A549 (cell line): ENCODE data around the gene ARHGEF10L. TPM values are rescaled to one million over a fixed set of nuclear protein-coding genes. Genes with fewer than 3 reads are reported as not detected.
A peak's percentile ranks its signal among the peaks of the same experiment; 100 is the strongest.

Experiments used
- ATAC-seq, 2 experiments: fragments of 200-7000 bp in 1 of 2; fragments of >200 bp in 1 of 2; cut with Nextera tagmentation in 1 of 2; cut with Tn5 transposase in 1 of 2; 3 replicates each; pipeline versions ENCODE4 v1.8.0 to v1.9.1; 2018 to 2020; ENCODE audit warnings: mild to moderate bottlenecking in 1 of 2, moderate library complexity in 1 of 2
- CTCF ChIA-PET: fragments of 300-600 bp; sonication (Branson Sonifier 250); formaldehyde crosslinking; extraction: SDS; loops from one replicate; lab custom pipeline; 2021; ENCODE audit warnings: antibody characterized with exemption, inconsistent platforms; lab: Yijun Ruan, JAX
- POLR2A ChIA-PET: fragments of 350-600 bp; formaldehyde crosslinking; extraction: SDS; loops from one replicate; lab custom pipeline; 2021; ENCODE audit warnings: antibody characterized with exemption, inconsistent platforms; lab: Yijun Ruan, JAX
- DNase-seq, 2 experiments: peaks; one replicate each; pipeline versions ENCODE4 v3.0.0 to v3.0.0-alpha.2; 2011 to 2016; ENCODE audit warnings: low read depth in 1 of 2, low spot score in 1 of 2
- FAIRE-seq: peaks from 2 replicates; lab custom pipeline; 2011; peaks lifted over from hg19 to GRCh38; lab: Jason Lieb, UNC
- H3K27ac ChIP-seq, 2 experiments: fragments of >200 bp; sonication (Bioruptor Twin); formaldehyde crosslinking; 3 replicates each; pipeline ENCODE4 v1.5.1; 2016 to 2017
- H3K4me1 ChIP-seq: fragments of >200 bp; sonication (Bioruptor Twin); formaldehyde crosslinking; 3 replicates; pipeline ENCODE4 v1.6.1; 2016
- H3K4me2 ChIP-seq: fragments of >200 bp; sonication (Bioruptor Twin); formaldehyde crosslinking; 3 replicates; pipeline ENCODE4 v1.6.1; 2016
- H3K4me3 ChIP-seq: fragments of >200 bp; sonication (Bioruptor Twin); formaldehyde crosslinking; 3 replicates; pipeline ENCODE4 v1.5.1; 2016
- H3K9me3 ChIP-seq: fragments of >200 bp; sonication (Bioruptor Twin); formaldehyde crosslinking; 3 replicates; pipeline ENCODE4 v1.6.1; 2016
- E2F6 ChIP-seq: IDR thresholded peaks from 2 replicates; pipeline ENCODE4 v1.6.1; 2012; ENCODE audit warnings: low read depth, borderline replicate concordance
- EP300 ChIP-seq, 2 experiments: fragments of >200 bp; sonication (Bioruptor Twin); formaldehyde crosslinking; IDR thresholded peaks; 2 replicates in 1 of 2; 3 replicates in 1 of 2; pipeline ENCODE4 v1.6.1; 2016 to 2017
- ESRRA ChIP-seq: fragments of 150-350 bp; IDR thresholded peaks from 2 replicates; pipeline ENCODE4 v1.6.1; 2014; ENCODE audit warnings: mild to moderate bottlenecking, low read length, borderline replicate concordance
- FOXS1 ChIP-seq: fragments of 250-450 bp; sonication (Bioruptor Pico); IDR thresholded peaks from 2 replicates; pipeline ENCODE4 v1.5.0; 2020; ENCODE audit warnings: mild to moderate bottlenecking, moderate library complexity
- GATA3 ChIP-seq: IDR thresholded peaks from 2 replicates; pipeline ENCODE4 v1.6.1; 2012; ENCODE audit warnings: borderline replicate concordance
- HDAC2 ChIP-seq: fragments of 200-600 bp; sonication (generic); IDR thresholded peaks from 2 replicates; pipeline ENCODE4 v1.6.1; 2016
- HEYL ChIP-seq: fragments of 250-450 bp; sonication (Bioruptor Pico); IDR thresholded peaks from 2 replicates; pipeline ENCODE4 v1.8.0; 2021; ENCODE audit warnings: mild to moderate bottlenecking, moderate library complexity
- JUN ChIP-seq, 2 experiments: fragments of >200 bp; sonication (Bioruptor Twin); formaldehyde crosslinking; IDR thresholded peaks; 2 replicates in 1 of 2; 3 replicates in 1 of 2; pipeline ENCODE4 v1.6.1; 2016 to 2017
- JUNB ChIP-seq: fragments of >200 bp; sonication (Bioruptor Twin); formaldehyde crosslinking; IDR thresholded peaks from 2 replicates; pipeline ENCODE4 v1.6.1; 2016
- KDM1A ChIP-seq: fragments of 200-600 bp; sonication (generic); IDR thresholded peaks from 2 replicates; pipeline ENCODE4 v1.6.1; 2016; ENCODE audit warnings: low read depth, mild to moderate bottlenecking
- NPAS2 ChIP-seq: fragments of 250-450 bp; sonication (Bioruptor Pico); IDR thresholded peaks from 2 replicates; pipeline ENCODE4 v1.8.0; 2022; ENCODE audit warnings: mild to moderate bottlenecking, moderate library complexity, borderline replicate concordance
- PHF8 ChIP-seq: fragments of 200-600 bp; sonication (generic); IDR thresholded peaks from 2 replicates; pipeline ENCODE4 v1.6.1; 2016; ENCODE audit warnings: low read depth, mild to moderate bottlenecking, antibody characterized with exemption, moderate library complexity, borderline replicate concordance
- POLR2AphosphoS2 ChIP-seq: conservative IDR thresholded peaks from 2 replicates; pipeline ENCODE4 v1.6.1; 2012; ENCODE audit warnings: low read length, improper control_type of control experiment, inconsistent platforms
- RCOR1 ChIP-seq: fragments of 150-350 bp; IDR thresholded peaks from 2 replicates; pipeline ENCODE4 v1.6.1; 2014; ENCODE audit warnings: antibody characterized with exemption, low read length, low read depth
- TP53 ChIP-seq: fragments of 250-450 bp; sonication (Bioruptor Pico); IDR thresholded peaks from 2 replicates; pipeline ENCODE4 v1.5.0; 2021; ENCODE audit warnings: mild to moderate bottlenecking, moderate library complexity
- ZC3H11A ChIP-seq: fragments of 450-650 bp; IDR thresholded peaks from 2 replicates; pipeline ENCODE4 v1.6.1; 2014; ENCODE audit warnings: antibody characterized with exemption, mild to moderate bottlenecking
- WGBS: methylation state at CpG from one replicate; pipeline ENCODE4 v1.1.6; 2017; ENCODE audit errors: missing lambda C conversion rate; 5-methylcytosine and 5-hydroxymethylcytosine counted together
- polyA plus RNA-seq, 4 experiments: library from polyadenylated mRNA; depleted of rRNA in 3 of 4; stranded (reverse); fragments of >200 nt; fragmentation: RNase III in 1 of 4; extraction: RNeasy Plus Mini Kit Qiagen cat#74134 plus additional on column Dnase treatment in 1 of 4; gene quantifications; 2 replicates in 3 of 4; 3 replicates in 1 of 4; pipeline ENCODE4 v1.2.3, GENCODE V29; 2011 to 2017
- TF ChIP-seq, protein P1 (sequence below): fragments of 250-450 bp; sonication (Bioruptor Pico); IDR thresholded peaks from 2 replicates; pipeline ENCODE4 v1.5.0; 2020; ENCODE audit warnings: low read depth, mild to moderate bottlenecking, moderate library complexity
- TF ChIP-seq, protein P2 (sequence below): fragments of >200 bp; sonication (Bioruptor Twin); formaldehyde crosslinking; IDR thresholded peaks from 3 replicates; pipeline ENCODE4 v1.6.1; 2016
- TF ChIP-seq, protein P3 (sequence below): fragments of >200 bp; sonication (Bioruptor Twin); formaldehyde crosslinking; IDR thresholded peaks from 3 replicates; pipeline ENCODE4 v1.5.1; 2016

Gene ARHGEF10L
- polyA plus RNA-seq, 2 of the 4 experiments (the other 2 are of a cell fraction) = 3.5 to 5.2 TPM

DNA sequence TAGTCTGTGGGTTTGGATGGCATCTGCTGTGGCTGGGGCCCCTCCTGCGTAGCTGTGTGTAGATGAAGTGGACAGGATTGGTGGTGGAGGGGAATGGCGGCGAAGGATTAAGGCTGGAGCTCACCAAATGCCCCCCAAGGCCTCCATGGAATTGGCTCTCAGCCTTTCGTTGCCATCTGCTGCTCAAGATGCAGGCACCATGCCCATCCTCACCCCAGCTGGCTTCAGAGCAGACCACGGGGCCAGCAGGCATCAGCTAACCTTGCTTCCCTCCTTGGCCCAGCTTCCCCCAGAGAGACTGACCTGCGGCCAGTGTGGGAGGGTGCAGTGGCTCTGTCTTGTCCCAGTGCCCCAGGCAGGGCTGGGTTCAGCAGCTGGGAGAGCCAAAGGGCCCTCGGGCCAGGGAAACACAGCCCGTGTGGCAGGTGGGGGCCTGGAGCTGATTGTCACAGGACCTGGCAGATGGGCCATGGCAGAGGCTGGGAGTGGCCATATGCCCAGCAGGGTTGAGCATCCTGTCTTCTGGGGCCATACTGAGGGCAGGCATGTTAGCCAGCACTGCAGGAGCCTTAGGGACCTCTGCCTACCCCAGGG lies 148.8 kb downstream of the ARHGEF10L start:
- no peak overlapping the region for H3K27ac ChIP-seq
- WGBS = 82% methylated on average over 5 of the region's 8 CpGs
- no peak for FAIRE-seq
- 0 out of 6 replicates have a peak, but pooled peaks of 1 of the 2 experiments have one; percentile 7 for ATAC-seq
- TF ChIP-seq ZC3H11A (no peak), TP53 (no peak), JUN (IDR thresholded peaks at IDR 0.05) (no peak), HDAC2 (no peak), RCOR1 (no peak), NPAS2 (no peak), JUNB (no peak), HEYL (CRISPR knock-in tag) (no peak), FOXS1 (CRISPR knock-in tag) (no peak), E2F6 (no peak), ESRRA (no peak), PHF8 (no peak), GATA3 (no peak), EP300 (IDR thresholded peaks at IDR 0.05) (no peak)
- TF ChIP-seq, protein P1, sequence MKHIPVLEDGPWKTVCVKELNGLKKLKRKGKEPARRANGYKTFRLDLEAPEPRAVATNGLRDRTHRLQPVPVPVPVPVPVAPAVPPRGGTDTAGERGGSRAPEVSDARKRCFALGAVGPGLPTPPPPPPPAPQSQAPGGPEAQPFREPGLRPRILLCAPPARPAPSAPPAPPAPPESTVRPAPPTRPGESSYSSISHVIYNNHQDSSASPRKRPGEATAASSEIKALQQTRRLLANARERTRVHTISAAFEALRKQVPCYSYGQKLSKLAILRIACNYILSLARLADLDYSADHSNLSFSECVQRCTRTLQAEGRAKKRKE (CRISPR knock-in tag) = no peak
- TF ChIP-seq, protein P2, sequence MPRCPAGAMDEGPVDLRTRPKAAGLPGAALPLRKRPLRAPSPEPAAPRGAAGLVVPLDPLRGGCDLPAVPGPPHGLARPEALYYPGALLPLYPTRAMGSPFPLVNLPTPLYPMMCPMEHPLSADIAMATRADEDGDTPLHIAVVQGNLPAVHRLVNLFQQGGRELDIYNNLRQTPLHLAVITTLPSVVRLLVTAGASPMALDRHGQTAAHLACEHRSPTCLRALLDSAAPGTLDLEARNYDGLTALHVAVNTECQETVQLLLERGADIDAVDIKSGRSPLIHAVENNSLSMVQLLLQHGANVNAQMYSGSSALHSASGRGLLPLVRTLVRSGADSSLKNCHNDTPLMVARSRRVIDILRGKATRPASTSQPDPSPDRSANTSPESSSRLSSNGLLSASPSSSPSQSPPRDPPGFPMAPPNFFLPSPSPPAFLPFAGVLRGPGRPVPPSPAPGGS = no peak
- TF ChIP-seq, protein P3, sequence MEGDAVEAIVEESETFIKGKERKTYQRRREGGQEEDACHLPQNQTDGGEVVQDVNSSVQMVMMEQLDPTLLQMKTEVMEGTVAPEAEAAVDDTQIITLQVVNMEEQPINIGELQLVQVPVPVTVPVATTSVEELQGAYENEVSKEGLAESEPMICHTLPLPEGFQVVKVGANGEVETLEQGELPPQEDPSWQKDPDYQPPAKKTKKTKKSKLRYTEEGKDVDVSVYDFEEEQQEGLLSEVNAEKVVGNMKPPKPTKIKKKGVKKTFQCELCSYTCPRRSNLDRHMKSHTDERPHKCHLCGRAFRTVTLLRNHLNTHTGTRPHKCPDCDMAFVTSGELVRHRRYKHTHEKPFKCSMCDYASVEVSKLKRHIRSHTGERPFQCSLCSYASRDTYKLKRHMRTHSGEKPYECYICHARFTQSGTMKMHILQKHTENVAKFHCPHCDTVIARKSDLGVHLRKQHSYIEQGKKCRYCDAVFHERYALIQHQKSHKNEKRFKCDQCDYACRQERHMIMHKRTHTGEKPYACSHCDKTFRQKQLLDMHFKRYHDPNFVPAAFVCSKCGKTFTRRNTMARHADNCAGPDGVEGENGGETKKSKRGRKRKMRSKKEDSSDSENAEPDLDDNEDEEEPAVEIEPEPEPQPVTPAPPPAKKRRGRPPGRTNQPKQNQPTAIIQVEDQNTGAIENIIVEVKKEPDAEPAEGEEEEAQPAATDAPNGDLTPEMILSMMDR = no peak
- TF ChIP-seq, all 56 proteins: peak for 0
- H3K4me2 ChIP-seq = no peak overlapping the region
- no peak overlapping the region for H3K4me3 ChIP-seq
- H3K4me1 ChIP-seq = no peaks in the 10 kb centered on the region
- ChIA-PET POLR2A (no interaction called here), CTCF (interaction anchor here (1.0 kb wide), 1 partner anchor 27 kb away, joined by 3 read pairs; no protein-coding TSS in a partner anchor)
- DNase-seq = no peak
- H3K9me3 ChIP-seq = no peaks in the 10 kb centered on the region

GRCh38 chr1:17689011-17689410 lies 149.5 kb downstream of the ARHGEF10L start:
- H3K4me1 ChIP-seq = no peaks in the 10 kb centered on the region
- H3K9me3 ChIP-seq = no peaks in the 10 kb centered on the region
- ChIA-PET CTCF (interaction anchor here (1.0 kb wide), 1 partner anchor 27 kb away, joined by 3 read pairs; no protein-coding TSS in a partner anchor), POLR2A (no interaction called here)
- ATAC-seq (no peak), DNase-seq (no peak), FAIRE-seq (no peak)
- no peak for TF ChIP-seq POLR2AphosphoS2
- no peak for TF ChIP-seq KDM1A
- TF ChIP-seq, protein P3 = no peak
- 90% methylated on average over 8 of the region's 9 CpGs for WGBS
- no peak overlapping the region for H3K27ac ChIP-seq
- H3K4me2 ChIP-seq = no peak overlapping the region
- no peak overlapping the region for H3K4me3 ChIP-seq
